Lower leg skin (tissue), 4 donors: ENCODE results near the gene ARHGAP4. TPM values are rescaled to one million over a fixed set of nuclear protein-coding genes. Genes with fewer than 3 reads are reported as not detected.
A peak's percentile ranks its signal among the peaks of the same experiment; 100 is the strongest.

Source experiments
- DNase-seq, 2 donors: peaks; one replicate each; pipeline ENCODE4 v3.0.0-alpha.2; 2019; ENCODE audit warnings: low spot score in 2 of 2
- H3K4me3 ChIP-seq: fragments of 200-600 bp; sonication (generic); 2 replicates; pipeline ENCODE4 v1.5.1; 2017; ENCODE audit warnings: mild to moderate bottlenecking, low read depth; ENCODE audit not compliant: poor library complexity, severe bottlenecking
- POLR2A ChIP-seq, 2 donors: fragments of 450-650 bp; IDR thresholded peaks; one replicate each; pipeline ENCODE4 v1.6.1; 2016 to 2017; ENCODE audit warnings: antibody characterized with exemption in 2 of 2, mild to moderate bottlenecking in 1 of 2, moderate library complexity in 1 of 2
- WGBS, 2 donors: methylation state at CpG; one replicate each; pipeline ENCODE4 v1.1.5; 2018; 5-methylcytosine and 5-hydroxymethylcytosine counted together
- intact Hi-C: fragments of 100-400 bp; cut with DNase I; formaldehyde crosslinking; loops from one replicate; pipeline ENCODE4 v1.15.0; 2023; ENCODE audit warnings: low total_unique reads
- total RNA-seq, 4 donors: library from RNA; depleted of rRNA; stranded (reverse); fragments of >200 nt; gene quantifications; one replicate each; pipeline ENCODE4 v1.1.0, GENCODE V29; 2016
- TF ChIP-seq, protein P1 (sequence below), 3 donors: fragments of 450-650 bp; IDR thresholded peaks; one replicate each; pipeline ENCODE4 v1.5.1; 2016; ENCODE audit warnings: antibody characterized with exemption in 3 of 3, mild to moderate bottlenecking in 3 of 3, moderate library complexity in 2 of 3

The ARHGAP4 gene
- total RNA-seq, 4 donors from 2014 or later: 2.7 to 14.8 (median 10.5) TPM

DNA sequence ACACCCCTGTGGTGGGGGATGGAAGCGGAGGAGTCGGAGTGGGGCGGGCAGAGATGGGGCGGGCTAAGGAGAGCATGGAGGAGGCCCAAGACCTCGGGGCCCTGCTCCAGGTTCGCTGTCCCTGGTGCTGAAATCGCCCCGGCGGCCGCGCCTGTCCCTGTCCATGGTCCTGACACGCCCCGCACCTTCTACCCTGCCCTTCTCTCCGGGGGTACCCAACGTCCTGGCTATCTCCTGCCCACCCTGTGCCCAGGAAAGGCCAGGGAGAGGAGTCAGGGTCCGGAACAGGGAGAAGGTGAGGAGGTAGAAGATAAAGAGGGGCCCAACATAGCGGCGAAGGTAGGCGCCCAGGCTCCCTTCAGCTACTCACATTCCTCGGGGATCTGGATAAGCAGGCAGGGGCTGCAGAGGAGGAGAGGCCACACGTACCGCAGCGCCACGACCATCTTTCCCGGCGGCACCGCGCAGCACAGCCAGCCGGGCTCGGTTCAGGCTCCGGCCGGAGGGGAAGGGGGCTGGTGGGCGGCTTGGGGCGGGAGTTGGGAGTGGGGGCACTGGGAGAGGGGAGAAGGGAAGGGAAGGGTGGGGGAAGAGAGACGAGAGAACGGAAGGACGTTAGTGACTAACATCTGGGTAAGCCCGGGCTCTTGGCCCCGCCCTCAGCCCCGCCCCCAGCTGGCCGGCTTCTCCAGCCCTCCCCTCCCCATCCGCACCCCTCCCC, 50.5 kb downstream of the ARHGAP4 start:
- intact Hi-C loops: no loop called here
- no peak overlapping the region for H3K4me3 ChIP-seq
- DNase-seq: peak in 1 of 2 donors; percentile 90
- 6 to 21% methylated on average over 10 to 42 of the region's 42 CpGs for WGBS, 2 donors
- no peak for TF ChIP-seq POLR2A (IDR thresholded peaks at IDR 0.05)
- TF ChIP-seq, protein P1, sequence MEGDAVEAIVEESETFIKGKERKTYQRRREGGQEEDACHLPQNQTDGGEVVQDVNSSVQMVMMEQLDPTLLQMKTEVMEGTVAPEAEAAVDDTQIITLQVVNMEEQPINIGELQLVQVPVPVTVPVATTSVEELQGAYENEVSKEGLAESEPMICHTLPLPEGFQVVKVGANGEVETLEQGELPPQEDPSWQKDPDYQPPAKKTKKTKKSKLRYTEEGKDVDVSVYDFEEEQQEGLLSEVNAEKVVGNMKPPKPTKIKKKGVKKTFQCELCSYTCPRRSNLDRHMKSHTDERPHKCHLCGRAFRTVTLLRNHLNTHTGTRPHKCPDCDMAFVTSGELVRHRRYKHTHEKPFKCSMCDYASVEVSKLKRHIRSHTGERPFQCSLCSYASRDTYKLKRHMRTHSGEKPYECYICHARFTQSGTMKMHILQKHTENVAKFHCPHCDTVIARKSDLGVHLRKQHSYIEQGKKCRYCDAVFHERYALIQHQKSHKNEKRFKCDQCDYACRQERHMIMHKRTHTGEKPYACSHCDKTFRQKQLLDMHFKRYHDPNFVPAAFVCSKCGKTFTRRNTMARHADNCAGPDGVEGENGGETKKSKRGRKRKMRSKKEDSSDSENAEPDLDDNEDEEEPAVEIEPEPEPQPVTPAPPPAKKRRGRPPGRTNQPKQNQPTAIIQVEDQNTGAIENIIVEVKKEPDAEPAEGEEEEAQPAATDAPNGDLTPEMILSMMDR (IDR thresholded peaks at IDR 0.05): no peak

- TF ChIP-seq, protein P1 (IDR thresholded peaks at IDR 0.05): no peak
- no peak for TF ChIP-seq POLR2A (IDR thresholded peaks at IDR 0.05)
- intact Hi-C loops: no loop called here
- no peak overlapping the region for H3K4me3 ChIP-seq
- WGBS, 2 donors: 81 to 82% methylated on average over 13 of the region's 13 CpGs
- DNase-seq: no peak
Observed at GRCh38 chrX:153874366-153875125, 51.5 kb downstream of the ARHGAP4 start.

- WGBS, 2 donors: 48 to 51% methylated on average over 3 of the region's 3 CpGs
- no peak overlapping the region for H3K4me3 ChIP-seq
- intact Hi-C loops: no loop called here
- DNase-seq: no peak
- no peak for TF ChIP-seq POLR2A (IDR thresholded peaks at IDR 0.05)
- TF ChIP-seq, protein P1 (IDR thresholded peaks at IDR 0.05): no peak
Observed at GRCh38 chrX:153874085-153874365, 52.0 kb downstream of the ARHGAP4 start.

DNA sequence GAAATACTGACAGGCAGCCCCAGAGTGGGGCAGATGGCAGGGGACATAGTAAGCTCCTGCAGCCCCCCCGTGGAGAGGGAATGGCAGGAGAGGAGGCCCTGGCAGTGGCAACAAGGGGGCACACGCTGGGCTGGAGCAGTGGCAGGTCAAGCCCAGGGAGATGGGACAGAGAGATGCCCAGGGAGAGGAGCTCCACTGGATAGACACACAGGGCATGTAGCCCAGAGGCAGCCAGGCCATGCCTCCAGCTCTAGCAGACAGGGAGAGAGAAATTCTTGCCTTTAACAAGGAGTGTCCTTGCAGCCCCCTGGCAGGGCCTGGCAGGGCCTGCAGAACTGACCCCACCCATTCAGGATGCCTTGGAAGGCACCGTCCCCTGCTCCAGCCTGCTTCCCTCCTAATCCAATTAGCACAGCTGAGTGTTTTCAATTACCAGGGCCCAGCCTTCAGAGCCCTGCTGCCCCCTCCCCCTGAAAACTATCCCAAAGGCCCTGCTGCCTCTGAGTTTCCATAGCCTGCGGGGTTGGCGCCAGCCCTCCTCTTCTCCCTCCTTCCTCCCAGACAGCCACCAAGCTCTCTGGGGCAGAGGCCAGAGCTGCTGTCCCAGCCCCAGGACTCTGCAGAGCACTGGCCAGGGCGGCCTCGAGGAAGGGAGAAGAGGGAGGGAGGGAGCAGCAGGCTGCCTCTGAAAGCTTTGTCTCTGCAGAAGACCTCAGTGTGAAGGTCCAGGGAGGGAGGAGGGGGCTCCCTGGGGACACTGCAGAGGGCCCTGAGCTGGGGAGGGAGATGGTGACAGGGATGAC, 52.6 kb downstream of the ARHGAP4 start:
- intact Hi-C loops: no loop called here
- TF ChIP-seq, protein P1 (IDR thresholded peaks at IDR 0.05): no peak
- TF ChIP-seq POLR2A (IDR thresholded peaks at IDR 0.05): no peak
- no peak for DNase-seq
- WGBS, 2 donors: 37 to 57% methylated on average over 4 to 7 of the region's 7 CpGs
- no peak overlapping the region for H3K4me3 ChIP-seq

GRCh38 chrX:153871946-153872878, 53.9 kb downstream of the ARHGAP4 start:
- TF ChIP-seq, protein P1 (IDR thresholded peaks at IDR 0.05): no peak
- no peak for TF ChIP-seq POLR2A (IDR thresholded peaks at IDR 0.05)
- intact Hi-C loops: no loop called here
- DNase-seq: no peak
- no peak overlapping the region for H3K4me3 ChIP-seq
- 71 to 76% methylated on average over 18 to 29 of the region's 29 CpGs for WGBS, 2 donors
